GM19324 (cell line): ENCODE data around the gene DZIP1L.
A peak's percentile ranks its signal among the peaks of the same experiment; 100 is the strongest.

Source experiments
- ATAC-seq: cut with Tn5 transposase; IDR thresholded peaks from one replicate; pipeline ENCODE4 v1.9.1; 2021; ENCODE audit warnings: mild to moderate bottlenecking, moderate library complexity; ENCODE audit not compliant: unreplicated experiment, low FRiP score

Gene DZIP1L

GRCh38 chr3:138078096-138078495 lies 37.3 kb downstream of the DZIP1L start:
- ATAC-seq: no peak

GRCh38 chr3:138072796-138073195 lies 42.6 kb downstream of the DZIP1L start:
- ATAC-seq: no peak

GRCh38 chr3:138070006-138070405 lies 45.4 kb downstream of the DZIP1L start:
- no peak for ATAC-seq

- ATAC-seq: peak; percentile 81
Observed at GRCh38 chr3:138068579-138069174, 46.7 kb downstream of the DZIP1L start.

GRCh38 chr3:138068046-138068445 lies 47.4 kb downstream of the DZIP1L start:
- ATAC-seq: no peak

- no peak for ATAC-seq
Observed at GRCh38 chr3:138066972-138067371, 48.4 kb downstream of the DZIP1L start.

GRCh38 chr3:138066383-138066782 lies 49.0 kb downstream of the DZIP1L start:
- ATAC-seq: no peak

GRCh38 chr3:138065949-138066348 lies 49.5 kb downstream of the DZIP1L start:
- no peak for ATAC-seq

GRCh38 chr3:138063416-138063815 lies 52.0 kb downstream of the DZIP1L start:
- ATAC-seq: no peak

GRCh38 chr3:138062626-138063025 lies 52.8 kb downstream of the DZIP1L start:
- no peak for ATAC-seq

GRCh38 chr3:138062037-138062436 lies 53.4 kb downstream of the DZIP1L start:
- no peak for ATAC-seq

- ATAC-seq: no peak
Observed at GRCh38 chr3:138060792-138061191, 54.6 kb downstream of the DZIP1L start.

GRCh38 chr3:138059261-138059660 lies 56.1 kb downstream of the DZIP1L start:
- ATAC-seq: no peak

GRCh38 chr3:138057384-138057783 lies 58.0 kb downstream of the DZIP1L start:
- ATAC-seq: no peak

GRCh38 chr3:138054057-138054456 lies 61.4 kb downstream of the DZIP1L start:
- ATAC-seq: no peak

- ATAC-seq: peak; percentile 74
Observed at GRCh38 chr3:138051947-138052802, 63.2 kb downstream of the DZIP1L start.

GRCh38 chr3:138049157-138049919 lies 66.1 kb downstream of the DZIP1L start:
- no peak for ATAC-seq

- no peak for ATAC-seq
Observed at GRCh38 chr3:138047596-138048158, 67.7 kb downstream of the DZIP1L start.

GRCh38 chr3:138046955-138047354 lies 68.5 kb downstream of the DZIP1L start:
- no peak for ATAC-seq

GRCh38 chr3:138046085-138046484 lies 69.3 kb downstream of the DZIP1L start:
- ATAC-seq: no peak
